ENCODE results near the gene ITPR3.

ITPR3 gene

DNA sequence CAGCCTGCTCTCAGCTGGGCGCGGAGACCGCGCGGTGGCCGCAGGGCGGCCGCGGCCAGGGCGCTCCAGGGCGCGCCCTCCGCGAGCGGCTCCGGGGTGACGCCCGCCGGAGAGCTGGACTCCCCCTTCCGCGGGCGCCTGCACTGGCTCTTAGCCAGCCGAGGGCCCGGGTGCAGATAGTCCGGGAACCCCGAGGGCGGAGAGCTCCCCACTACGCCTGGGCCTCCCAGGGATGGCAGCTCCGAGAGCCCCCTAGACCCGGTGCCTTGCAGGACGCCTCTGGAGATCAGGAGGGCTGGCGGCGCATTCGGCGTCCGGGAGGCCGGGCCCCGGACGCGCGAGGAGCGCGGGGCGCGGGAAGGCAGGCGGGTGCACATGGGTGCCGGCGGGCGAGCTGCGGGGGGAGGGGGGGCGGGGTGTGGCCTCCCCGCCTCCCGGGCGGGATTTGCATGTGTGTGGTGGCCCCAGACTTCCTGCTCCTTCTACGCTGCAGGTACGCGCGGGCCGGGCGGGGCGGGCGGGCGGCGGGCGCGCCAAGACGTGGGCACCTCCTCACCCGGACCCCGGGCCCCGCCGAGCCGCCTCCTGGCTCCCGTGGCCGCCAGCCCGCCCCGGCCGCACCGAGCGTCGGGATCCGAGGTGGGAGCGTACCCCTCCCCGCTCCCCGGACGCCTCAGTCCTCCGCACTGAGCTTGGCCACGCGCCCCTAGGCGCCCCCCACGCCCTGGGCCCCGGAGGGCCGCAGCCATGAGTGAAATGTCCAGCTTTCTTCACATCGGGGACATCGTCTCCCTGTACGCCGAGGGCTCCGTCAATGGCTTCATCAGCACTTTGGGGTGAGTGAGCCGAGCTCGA is at the start of gene ITPR3:
TSS of gene ITPR3 (plus strand) at position 467 of the 855 bp plus-strand sequence. CDS start at position 748, 281 bp downstream.
- in situ Hi-C loops (cut with MboI; ENCODE audit: low sequenced_read_pairs): no loop called here

DNA sequence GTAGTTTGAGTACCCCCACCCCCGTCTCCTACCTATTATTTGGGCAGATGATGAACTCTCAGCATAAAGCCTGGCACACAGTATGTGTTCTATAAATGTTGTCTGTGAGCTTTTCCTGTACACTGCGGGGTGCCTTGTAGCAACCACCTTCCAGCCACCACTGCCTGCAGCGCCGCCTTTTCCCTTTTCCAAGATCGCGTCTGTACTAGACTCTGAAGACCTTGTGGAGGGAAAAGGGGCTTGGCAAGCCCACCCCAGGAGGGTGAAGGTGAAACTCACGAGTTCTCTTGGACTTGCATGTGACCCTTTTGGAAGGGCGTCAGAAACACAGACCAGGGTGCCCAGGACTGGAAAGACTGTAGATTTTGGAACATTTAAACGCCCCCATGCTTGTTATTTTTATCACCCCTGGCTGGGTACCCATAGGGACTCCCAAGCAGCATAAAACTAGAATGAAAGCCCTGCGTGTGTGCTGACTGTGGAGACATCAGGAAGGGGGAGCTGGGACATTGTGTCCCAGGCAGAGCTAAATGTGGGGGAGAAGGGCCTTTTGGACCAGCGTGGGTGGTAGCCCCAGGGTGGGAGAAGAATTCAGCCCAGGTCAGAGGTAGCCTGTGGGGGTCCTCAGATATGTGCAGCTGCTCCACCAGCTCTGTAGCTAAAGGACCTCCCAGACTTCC is 49.3 kb upstream of the ITPR3 start:
- in situ Hi-C loops (cut with MboI; ENCODE audit: low sequenced_read_pairs): no loop called here

DNA sequence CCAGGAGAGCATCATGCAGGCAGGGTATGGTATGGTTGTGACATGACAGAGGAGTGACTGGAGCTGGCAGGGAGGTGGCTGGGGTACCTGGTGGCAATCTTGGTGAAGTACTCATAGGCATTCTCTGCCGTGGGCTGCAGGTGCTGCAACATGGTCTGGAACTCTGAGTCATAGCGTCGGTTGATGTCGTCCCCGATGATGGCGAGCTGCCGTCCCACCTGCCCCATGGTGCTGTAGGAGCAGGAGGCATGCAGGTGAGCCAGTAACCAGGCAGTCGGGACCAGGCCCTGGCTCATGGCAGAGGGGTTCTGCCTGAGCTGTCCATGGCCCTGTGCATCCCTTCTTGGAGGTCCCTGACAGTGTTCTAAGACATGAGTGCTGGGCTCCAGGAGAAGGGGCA is 45.9 kb upstream of the ITPR3 start:
- in situ Hi-C loops (cut with MboI; ENCODE audit: low sequenced_read_pairs): no loop called here

DNA sequence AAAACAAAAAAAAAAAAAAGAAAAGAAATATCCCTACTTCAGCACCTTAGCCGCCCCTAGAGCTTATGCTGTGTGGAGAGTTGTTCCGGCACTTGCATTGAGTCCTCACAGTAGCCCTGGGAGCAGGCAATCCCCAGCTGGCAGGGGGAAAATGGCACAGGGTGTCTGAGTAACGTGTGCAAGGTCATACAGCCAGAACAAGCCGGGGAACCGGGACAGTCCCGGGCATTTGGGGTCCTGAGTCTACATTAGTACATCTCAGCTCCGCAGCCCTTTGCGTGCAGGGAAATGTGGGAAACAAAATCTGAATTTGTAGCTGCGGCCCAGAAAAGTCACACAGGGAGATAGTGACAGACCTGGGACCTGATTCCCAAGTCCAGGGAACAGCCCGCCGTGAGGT is 44.5 kb upstream of the ITPR3 start:
- in situ Hi-C loops (cut with MboI; ENCODE audit: low sequenced_read_pairs): no loop called here

DNA sequence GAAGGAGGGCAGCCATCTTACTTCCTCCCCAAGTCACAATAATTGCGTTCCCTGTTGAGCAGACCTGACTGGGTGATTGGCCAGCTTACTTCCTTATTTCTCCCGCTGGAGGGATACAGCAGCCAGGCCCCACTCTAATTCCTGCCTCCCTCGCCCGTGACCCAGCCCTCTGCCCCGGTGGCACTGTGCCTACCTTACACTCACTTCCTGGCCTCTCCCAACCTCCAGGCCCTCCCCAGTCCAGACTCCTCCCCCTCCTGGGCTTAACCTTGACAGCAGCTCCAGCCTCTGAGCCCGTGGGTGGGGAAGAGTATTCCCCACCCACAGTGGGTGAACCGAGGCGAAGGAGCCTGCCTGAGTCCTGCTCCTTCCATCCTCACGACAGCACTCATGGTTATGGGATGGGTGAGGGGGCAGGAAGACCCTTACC is 44.0 kb upstream of the ITPR3 start:
- in situ Hi-C loops (cut with MboI; ENCODE audit: low sequenced_read_pairs): no loop called here

DNA sequence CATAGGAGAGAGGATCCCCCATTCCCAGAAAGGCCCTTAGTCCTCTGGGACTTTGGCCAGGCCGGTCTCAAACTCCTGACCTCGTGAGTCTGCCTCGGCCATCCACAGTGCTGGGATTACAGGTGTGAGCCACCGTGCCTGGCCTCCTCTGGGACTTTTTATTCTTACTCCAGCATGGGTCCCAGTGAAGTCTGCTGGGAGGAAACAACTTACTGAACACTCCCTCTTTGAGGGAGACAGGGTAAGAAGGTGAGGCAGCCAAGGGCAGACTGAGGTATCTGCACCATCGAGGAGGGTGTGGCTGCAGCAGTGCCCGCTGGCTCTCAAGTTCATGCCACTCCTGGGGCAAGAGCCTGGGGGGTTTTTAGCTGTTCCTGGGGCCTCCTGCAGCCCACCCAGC is 43.4 kb upstream of the ITPR3 start:
- in situ Hi-C loops (cut with MboI; ENCODE audit: low sequenced_read_pairs): no loop called here

DNA sequence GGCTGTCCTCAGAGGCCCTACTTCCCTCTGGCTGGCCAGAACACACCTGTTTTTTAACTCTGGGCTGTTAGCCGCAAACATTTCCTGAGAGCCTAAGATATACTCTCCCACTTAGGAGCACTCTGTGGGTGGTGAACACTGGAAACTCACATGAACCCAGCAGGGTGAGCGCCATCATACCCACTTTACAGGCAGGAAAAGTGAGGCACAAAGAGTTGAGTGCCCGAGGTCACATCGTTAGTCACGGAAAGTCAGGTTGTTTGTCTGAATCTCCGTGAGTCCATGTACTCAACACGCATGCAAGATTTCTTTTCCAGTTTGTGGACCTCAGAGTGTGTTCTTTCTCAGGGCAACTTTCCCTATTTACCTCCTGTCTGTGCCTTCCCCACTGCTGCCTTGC is 43.0 kb upstream of the ITPR3 start:
- in situ Hi-C loops (cut with MboI; ENCODE audit: low sequenced_read_pairs): no loop called here

DNA sequence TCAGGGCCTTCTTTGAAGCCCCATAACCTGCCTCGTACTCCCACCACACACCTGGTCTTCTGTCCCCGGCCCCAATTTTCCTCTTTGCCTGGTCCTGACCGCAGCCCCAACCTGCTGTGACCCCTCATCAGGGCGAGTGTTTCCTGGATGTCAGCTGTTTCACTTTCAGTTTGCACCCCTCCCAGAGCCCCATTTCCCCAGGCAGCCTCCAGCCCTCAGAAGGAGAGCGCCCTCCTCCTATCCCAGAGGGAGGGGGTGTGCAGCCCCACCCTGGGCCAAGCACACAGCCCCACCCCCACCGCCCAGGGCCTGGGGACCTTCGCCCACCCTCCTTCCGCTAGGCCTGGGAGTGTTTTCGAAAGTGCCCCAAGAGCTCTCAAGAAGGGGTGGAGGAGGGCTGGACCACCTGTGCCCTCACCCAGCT is 42.5 kb upstream of the ITPR3 start:
- in situ Hi-C loops (cut with MboI; ENCODE audit: low sequenced_read_pairs): no loop called here

DNA sequence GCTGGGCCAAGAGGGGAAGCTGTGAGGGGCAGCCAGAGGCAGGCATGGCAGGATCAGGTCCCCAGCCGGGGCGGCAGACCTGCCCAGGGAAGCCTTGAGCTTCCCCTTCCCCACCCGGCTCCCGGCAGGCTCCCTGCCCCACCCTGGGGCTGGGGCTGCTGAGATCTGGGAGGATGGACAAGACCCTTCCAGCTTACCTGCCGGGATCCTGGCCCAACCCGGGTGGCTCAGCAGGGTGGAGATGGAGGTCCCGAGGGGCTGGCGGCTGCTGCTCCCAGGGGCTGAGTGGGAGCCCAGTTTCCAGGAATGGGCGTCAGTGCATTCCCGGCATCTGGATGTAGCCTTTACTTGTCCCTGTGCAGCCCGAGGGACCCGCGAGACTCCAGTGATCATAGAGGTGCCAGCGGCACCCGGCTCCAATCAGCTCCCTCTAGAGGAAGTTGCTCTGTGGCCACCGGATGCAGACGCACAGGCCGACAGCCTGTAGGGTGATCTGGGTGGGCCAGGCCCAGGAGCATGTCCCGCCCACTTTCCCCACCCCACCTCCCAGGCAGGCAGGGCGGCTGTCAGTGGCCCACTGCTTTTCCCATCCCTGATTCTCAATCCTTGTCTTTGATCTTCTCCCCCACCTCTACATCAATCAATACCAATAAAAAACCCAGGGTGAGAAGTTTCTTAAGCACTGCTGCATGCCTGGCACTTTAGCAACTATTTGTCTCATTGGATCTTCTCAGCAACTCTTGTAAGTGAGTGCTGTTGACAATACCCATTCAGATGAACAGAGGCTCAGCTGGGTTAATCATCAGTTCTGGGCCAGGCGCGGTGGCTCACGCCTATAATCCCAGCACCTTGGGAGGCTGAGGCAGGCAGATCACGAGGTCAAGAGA is 41.1 kb upstream of the ITPR3 start, which contains the start of gene BAK1:
TSS of gene BAK1 (minus strand) at position 449 of the 887 bp plus-strand sequence. CDS start 2,672 bp downstream, outside the sequence.
- in situ Hi-C loops (cut with MboI; ENCODE audit: low sequenced_read_pairs): loop anchor here (10.0 kb wide), 1 partner anchor 125 kb away; no protein-coding TSS in a partner anchor

DNA sequence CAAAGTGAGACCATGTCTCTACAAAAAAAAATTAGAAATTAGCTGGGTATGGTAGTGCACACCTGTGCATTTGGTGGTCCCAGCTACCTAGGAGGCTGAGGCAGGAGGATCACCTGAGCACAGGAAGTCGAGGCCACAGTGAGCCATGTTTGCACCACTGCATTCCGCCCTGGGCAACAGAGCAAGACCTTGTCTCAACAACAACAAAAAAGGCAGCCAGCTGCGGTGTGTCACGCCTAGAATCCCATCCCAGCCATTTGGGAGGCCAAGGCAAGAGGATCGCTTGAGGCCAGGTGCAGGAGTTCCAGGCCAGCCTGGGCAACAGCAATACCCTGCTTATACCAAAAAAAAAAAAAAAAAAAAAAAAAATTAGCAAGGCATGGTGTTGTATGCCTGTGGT is 39.9 kb upstream of the ITPR3 start:
- in situ Hi-C loops (cut with MboI; ENCODE audit: low sequenced_read_pairs): loop anchor here (10.0 kb wide), 1 partner anchor 124 kb away; no protein-coding TSS in a partner anchor

DNA sequence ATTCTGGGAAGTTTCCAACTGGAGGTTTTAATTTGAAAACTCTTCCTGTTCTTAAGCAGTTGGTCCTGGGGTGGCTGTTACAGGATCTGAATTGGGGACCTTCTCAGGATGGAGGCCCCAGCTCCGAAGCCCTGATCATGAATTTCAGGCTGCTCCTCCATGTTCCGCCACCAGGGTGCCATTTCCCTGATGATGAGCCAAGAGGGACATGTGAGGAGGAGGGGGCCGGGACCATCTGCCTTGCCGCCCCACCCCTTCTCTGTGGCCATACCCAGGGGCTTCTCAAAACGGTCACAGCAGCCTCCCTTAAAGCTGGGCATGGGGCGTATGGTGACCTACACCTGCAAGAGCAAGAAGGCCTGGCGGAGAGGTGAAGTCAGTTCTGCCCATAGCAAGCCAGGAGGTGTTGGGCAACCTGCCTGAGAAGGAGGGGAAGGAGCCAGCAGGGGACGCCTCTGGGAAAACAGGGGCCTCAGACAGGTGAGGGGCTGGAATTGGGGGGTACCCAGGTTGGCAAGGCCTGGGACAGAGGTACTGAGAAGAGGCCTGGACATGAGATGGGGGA is 37.4 kb upstream of the ITPR3 start:
- in situ Hi-C loops (cut with MboI; ENCODE audit: low sequenced_read_pairs): loop anchor here (10.0 kb wide), 1 partner anchor 121 kb away; no protein-coding TSS in a partner anchor

DNA sequence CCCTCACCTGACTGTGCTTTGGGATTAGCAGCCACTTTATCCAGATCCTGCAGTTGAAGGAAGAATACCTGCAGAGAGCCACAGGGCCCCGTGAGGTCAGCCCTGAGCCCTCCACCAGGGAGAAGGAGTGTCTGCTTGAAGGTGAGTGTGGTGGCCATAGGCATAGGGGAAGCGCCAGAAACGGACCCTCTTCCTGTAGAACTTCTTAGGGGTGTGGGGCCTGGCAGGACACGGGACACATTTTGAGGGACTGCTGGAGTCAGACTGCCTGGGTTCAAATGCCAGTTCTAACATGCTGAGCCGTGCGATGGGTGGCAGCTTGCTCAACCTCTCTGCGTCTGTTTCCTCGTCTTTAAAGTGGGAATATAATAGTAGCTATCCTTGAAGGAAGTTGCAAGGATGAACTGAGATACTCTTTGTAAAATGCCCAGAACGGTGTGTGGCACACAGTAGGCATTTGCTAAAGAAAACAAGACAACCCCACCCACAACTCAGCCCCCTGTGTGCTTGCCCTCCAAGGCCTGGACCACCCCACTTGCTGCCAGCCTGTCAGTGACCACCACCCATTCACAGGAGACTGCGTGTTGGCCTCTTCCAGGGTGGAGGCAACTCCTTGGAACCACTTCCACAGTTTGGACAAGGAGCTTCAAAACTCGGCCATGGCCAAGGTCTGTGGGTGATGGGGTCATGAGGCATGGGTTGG is 36.3 kb upstream of the ITPR3 start:
- in situ Hi-C loops (cut with MboI; ENCODE audit: low sequenced_read_pairs): loop anchor here (10.0 kb wide), 1 partner anchor 120 kb away; no protein-coding TSS in a partner anchor

DNA sequence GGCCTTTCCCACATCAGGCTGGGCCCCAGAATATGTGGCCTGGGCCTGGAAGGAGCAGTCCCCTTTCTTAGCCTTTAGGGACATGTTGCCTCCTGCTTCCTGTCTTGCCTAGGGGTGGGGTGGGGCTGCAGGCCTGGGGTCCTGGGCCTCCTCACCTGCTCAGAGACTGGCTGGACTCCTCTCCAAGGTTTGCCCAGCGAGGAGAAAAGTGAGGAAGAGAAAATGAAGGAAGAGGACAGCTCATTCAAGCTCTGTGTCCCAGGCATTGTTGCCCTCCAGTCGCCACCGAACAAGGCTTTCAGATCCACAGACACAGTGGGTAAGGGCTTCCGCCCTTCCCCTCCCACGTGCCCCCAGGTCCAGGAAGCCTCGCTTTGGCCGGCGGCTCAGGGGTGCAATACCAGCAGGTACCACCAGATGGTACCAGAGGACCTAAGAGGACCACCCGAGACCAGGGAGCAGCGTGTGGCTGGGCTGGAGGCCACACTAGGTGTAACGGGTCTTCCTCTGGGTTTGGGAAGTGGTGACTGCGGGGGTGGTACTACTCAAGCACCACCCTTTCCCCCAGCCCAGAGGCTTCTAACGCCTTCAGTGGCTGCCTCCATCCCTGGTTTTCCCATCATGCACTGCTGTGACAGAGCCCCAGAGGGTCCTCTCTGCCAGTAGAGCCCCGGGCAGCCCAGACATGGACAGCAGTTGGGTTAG is 35.6 kb upstream of the ITPR3 start:
- in situ Hi-C loops (cut with MboI; ENCODE audit: low sequenced_read_pairs): loop anchor here (10.0 kb wide), 1 partner anchor 119 kb away; no protein-coding TSS in a partner anchor

DNA sequence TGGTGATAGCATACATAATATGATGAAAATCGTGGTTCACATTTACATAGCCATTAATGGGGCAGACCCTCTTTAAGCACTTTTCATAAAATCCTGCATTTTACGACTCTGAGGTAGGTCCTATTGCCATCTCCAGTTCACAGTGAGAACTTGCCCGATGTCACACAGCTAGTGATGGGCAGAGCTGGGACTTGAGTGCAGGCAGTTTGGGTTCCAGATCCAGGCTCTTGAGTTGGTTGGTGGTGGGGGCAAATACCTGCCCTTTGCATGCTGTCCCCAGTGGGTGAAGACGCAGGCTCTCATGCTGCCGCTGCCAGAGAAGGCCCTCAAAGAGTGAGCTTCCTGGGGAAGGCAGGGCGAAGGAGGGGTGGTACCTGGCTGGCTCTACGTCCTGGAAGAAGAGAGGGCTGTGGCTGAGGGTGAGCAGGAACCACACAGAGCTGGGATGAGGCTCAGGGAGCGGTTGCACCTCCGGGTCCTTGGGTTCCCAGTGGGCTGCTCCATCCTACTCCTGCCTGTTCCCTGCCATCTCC is 34.9 kb upstream of the ITPR3 start:
- in situ Hi-C loops (cut with MboI; ENCODE audit: low sequenced_read_pairs): loop anchor here (10.0 kb wide), 1 partner anchor 119 kb away; no protein-coding TSS in a partner anchor

DNA sequence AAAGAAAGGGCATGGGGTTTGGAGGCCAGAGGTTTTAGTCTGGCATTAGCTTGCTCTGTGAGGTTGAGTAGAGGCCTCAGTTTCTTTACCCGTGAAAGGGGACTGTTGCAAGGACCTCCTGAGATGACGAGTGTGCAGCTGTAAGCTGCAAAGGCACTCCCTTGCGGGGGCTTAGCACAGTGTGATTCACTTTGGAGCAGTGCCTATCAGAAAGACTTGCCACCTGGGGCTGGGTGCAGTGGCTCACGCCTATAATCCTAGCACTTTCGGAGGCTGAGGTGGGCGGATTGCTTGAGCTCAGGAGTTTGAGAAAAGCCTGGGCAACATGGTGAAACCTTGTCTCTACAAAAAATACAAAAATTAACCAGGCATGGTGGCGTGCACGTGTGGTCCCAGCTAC is 33.6 kb upstream of the ITPR3 start:
- in situ Hi-C loops (cut with MboI; ENCODE audit: low sequenced_read_pairs): loop anchor here (10.0 kb wide), 1 partner anchor 117 kb away; no protein-coding TSS in a partner anchor

DNA sequence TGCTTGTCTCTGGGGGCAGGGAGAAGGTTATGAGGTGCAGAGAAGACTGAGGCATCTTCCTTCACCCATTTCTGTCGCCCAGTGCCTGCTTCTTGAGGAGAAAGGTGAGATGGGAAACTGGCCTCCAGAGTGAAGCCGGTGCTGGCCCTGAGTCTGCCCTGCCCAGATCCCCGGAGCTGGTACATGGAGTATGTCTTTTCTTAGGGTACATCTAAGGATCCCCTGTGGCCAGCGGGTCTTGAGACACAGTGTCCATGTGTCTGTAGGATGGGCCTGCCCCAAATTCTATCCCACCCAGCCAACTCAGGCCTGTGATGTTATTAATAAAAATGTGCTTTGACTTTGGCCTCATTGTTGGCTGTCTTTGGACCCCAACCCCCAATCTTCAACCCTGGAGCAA is 32.2 kb upstream of the ITPR3 start:
- in situ Hi-C loops (cut with MboI; ENCODE audit: low sequenced_read_pairs): loop anchor here (10.0 kb wide), 1 partner anchor 116 kb away; no protein-coding TSS in a partner anchor

DNA sequence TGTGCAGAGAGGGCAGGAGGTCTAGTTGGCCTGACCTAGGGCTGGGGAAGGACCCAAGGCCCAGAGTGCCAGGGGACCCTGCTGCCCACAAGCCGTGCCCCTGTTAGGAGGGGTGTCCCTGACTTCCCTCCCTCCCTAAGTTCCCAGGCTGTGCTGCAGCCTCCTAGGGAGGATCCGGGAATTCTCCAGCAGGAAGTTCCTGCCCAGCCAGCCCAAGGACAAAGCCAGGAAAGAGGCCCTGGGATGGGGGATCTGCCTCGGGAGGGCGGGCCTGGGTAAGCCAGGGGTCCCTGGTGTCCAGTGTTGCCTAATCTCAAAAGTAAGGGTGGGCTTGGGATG is 31.8 kb upstream of the ITPR3 start:
- in situ Hi-C loops (cut with MboI; ENCODE audit: low sequenced_read_pairs): loop anchor here (10.0 kb wide), 1 partner anchor 115 kb away; no protein-coding TSS in a partner anchor

DNA sequence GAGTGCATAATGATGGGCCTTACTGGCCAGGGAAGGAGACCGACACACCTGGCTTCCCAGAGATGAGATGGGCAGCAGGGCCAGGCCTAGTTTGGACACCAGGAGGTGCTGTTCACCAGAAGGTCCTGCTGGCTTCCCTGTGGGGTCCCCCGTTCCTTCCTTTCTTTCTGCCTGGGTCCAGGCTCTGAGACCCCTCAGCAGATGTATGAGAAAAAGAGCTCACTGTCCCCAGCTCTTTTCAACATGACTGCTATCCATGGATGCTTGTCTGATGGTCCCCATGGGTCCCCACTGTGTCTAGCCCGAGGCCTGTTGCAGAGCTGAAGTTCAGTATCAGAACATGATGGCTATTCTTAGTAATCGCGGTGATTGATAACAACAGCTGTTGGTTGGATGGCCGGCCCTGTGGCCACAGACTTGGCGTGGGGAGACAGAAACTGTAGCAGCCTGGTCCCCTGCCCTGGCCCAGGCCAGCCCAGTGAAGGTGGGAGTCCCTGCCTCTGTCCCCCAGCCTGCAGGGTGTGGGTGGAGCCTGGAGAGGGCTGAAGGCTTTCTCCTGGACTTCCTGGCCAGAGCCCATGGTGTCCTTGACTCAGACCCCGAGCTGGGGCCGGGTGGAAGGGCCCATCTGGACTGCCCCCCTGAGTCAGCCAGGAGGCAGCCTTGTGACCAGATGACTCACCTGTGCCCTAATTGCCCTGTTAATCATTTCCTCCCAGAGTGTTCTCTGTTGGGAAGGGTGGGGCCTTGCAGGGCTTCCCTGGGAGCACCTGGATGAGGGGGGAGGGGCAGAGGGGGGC is 31.2 kb upstream of the ITPR3 start:
- in situ Hi-C loops (cut with MboI; ENCODE audit: low sequenced_read_pairs): loop anchor here (10.0 kb wide), 1 partner anchor 115 kb away; no protein-coding TSS in a partner anchor
